Epithelial cell of esophagus (primary cell): ENCODE data around the gene CPXM2.

Experiments used
- DNase-seq: peaks from one replicate; pipeline ENCODE4 v3.0.0; 2010; ENCODE audit warnings: low read depth
- H3K4me3 ChIP-seq: 2 replicates; pipeline ENCODE4 v1.5.1; 2011; ENCODE audit warnings: mild to moderate bottlenecking, low read length, control low read depth
- TF ChIP-seq, protein P1 (sequence below): IDR thresholded peaks from 2 replicates; pipeline ENCODE4 v1.5.1; 2011; ENCODE audit warnings: low read depth, mild to moderate bottlenecking, low read length, control low read depth, inconsistent platforms; ENCODE audit not compliant: insufficient read depth; ENCODE audit errors: missing control alignments

CPXM2 gene

DNA sequence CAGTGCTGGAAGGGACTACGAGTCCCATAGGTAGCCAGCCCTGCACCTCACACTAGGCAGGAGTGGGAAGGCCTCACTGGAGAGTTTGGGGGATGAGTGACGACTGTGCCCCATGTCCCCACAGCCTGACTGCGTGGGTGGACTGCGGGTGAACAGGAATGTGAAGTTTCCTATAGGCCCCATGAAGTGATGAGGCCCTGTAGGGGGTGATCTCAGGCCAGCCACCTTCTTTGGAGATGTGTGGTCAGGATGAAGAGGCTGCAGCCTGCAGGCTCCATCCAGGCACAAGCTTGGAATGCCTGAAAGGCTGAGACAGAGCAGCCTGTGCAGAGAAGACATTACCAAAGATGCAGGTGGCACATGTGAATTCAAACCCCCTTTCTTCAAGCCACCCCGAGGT lies 94.9 kb downstream of the CPXM2 start:
- no peak for DNase-seq
- TF ChIP-seq, protein P1, sequence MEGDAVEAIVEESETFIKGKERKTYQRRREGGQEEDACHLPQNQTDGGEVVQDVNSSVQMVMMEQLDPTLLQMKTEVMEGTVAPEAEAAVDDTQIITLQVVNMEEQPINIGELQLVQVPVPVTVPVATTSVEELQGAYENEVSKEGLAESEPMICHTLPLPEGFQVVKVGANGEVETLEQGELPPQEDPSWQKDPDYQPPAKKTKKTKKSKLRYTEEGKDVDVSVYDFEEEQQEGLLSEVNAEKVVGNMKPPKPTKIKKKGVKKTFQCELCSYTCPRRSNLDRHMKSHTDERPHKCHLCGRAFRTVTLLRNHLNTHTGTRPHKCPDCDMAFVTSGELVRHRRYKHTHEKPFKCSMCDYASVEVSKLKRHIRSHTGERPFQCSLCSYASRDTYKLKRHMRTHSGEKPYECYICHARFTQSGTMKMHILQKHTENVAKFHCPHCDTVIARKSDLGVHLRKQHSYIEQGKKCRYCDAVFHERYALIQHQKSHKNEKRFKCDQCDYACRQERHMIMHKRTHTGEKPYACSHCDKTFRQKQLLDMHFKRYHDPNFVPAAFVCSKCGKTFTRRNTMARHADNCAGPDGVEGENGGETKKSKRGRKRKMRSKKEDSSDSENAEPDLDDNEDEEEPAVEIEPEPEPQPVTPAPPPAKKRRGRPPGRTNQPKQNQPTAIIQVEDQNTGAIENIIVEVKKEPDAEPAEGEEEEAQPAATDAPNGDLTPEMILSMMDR, result no peak
- no peak overlapping the region for H3K4me3 ChIP-seq

DNA sequence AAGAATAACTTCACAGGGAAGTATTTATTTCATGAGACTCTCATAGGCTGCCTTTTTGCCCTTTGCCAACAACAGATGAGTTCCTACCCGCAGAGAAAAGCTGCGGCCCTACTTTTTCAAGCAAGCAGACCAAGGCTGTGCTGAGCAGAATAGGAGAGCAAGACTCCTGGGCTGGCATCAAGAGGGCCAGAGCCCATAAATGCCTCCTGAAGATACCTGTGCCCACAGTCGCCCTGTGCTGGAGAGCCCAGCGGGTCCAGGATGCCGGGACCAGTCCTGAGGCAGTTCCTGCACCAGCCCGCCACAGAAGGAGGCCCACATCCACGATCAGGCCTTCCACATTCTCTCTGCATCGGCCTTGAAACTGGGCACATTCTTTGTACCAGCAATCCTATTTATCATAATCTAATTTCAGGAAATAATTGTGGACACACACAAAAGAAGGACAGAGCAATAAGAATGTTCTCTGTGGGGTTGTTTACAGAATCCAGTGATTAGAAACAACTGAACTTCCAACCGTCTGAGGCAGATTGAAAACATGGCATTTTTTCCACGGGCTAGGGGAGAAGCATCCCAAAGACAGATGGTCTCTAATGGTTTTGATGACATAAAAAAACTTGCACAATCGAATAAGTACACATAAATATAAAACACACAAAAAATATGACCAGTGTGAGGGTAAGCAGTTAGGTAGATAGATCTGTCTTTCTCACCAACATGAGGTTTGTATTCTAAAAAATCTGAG lies 95.6 kb downstream of the CPXM2 start:
- TF ChIP-seq, protein P1, result no peak
- no peak for DNase-seq
- H3K4me3 ChIP-seq, result no peak overlapping the region

DNA sequence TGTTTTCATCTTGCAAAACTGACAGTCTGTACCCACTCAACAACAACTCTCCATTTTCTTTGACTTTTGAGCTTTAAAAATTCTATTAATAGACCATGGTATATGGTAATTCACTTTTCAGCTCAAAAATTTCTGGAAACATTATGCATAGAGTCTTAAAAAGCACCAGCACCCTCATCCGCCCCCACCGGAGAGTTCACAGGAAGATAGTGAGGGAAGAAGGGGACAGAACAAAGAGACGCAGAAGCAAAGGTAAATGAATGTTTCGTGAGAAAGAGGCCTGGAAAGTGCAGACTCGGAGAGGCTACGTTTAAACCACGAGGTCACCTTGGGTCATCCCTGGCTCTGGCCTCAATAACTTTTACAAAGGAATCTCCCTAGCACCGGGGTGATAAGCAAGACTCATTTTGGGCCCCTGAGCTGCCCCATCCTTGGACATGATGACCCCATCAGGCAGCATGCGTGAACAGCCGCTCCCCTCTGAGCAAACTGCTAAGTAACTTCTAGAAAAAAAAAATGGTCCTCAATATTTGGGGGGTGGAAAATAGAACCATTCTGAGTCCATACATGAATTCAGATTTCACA lies 96.3 kb downstream of the CPXM2 start:
- TF ChIP-seq, protein P1, result no peak
- no peak for DNase-seq
- H3K4me3 ChIP-seq, result no peak overlapping the region

DNA sequence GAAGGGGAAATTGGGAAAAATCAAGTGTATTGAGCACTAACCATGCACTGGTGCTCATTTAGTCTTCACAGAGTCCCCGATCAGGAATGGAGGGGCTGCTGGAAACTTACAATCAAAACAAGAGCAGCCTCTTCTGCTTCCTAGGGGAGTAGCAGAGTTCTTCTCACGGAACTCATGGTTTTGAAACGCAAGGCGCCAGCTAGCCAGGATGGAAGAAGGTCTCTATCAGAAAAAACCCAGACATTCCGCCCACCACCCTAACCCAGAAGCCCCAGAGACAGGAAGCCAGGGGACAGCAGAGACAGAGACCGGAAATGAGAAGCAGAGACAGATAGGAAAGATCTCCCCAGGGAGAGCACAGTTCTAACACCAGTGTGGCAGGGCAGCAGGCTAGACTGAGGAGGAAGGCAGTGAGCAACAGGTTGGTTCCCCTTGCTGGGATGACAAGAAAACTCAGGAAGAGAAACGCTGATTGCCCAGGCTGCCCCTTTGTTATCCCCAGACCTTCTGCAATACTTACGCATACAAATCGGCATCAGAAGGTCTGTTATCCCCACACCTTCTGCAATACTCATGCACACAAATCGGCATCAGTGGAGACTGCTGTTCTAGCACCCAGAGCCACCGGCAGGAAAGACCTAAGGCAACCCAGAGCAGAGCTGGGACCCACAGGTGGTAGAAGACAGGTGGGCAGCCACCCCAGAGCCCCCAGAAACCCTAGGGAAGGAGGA lies 99.2 kb downstream of the CPXM2 start:
- no peak overlapping the region for H3K4me3 ChIP-seq
- no peak for DNase-seq
- TF ChIP-seq, protein P1, result no peak

DNA sequence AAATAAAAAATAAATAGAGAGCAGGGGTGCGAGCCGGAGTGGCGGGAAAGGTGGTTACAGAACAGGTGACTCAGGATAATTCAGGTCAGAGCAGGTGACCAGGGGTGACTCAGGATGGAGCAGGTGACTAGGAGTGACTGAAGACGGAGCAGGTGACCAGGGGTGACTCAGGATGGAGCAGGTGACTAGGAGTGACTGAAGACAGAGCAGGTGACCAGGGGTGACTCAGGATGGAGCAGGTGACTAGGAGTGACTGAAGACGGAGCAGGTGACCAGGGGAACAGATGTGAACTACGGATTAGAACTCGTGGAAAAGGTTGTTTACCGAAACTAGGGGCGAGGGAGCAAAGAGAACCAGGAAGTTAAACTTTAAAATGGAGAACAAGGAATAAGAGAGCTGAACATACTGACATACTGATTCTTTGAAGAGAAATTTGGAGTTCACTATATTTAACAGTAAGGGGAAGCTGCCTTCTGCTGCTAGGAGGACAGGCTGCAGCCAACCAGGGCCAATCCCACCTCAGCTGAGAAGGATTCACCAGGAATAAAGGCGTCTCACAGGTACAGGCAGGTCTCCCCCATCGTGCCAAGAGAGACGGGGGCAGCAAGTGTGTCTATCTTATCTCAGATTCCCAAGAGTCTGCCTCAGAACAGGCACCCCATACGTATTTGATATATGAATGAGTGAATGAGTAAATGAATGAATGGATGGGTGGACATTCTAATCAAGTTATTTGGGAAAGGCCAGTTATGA lies 101.3 kb downstream of the CPXM2 start:
- no peak for DNase-seq
- TF ChIP-seq, protein P1, result no peak
- no peak overlapping the region for H3K4me3 ChIP-seq

DNA sequence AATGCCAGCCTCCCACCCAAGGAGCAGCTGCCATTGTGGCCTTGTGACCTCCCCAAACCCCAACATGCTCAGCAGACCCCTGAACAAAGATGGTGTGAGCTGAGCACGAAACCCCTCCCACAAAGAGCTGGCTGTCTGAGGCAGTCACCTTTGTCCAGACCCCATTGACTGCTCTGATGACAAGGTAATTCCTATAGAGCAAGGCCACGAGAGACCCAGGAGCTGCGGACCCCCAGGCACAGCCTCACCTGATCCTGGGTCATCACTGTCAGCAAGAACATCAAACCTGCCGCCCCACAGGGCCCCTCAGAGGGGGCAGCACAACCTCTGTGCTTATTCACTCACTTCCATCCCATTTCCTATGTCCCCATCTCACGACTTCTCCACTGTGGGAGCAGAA lies 102.6 kb downstream of the CPXM2 start:
- no peak overlapping the region for H3K4me3 ChIP-seq
- TF ChIP-seq, protein P1, result no peak
- DNase-seq, result no peak
